SK-N-SH treated with all-trans-retinoic acid at 6 μM for 48 hours (cell line): Measurements from ENCODE around the gene MYO5B.
A peak's percentile ranks its signal among the peaks of the same experiment; 100 is the strongest.

Experiments
- ATAC-seq: fragments of 200-7000 bp; cut with Tn5 transposase; 3 replicates; pipeline ENCODE4 v1.9.1; 2020; ENCODE audit warnings: mild to moderate bottlenecking, moderate library complexity
- ARNTL ChIP-seq: fragments of 450-650 bp; formaldehyde crosslinking; IDR thresholded peaks from 2 replicates; pipeline ENCODE4 v1.5.0; 2020; ENCODE audit warnings: low read depth, mild to moderate bottlenecking, moderate library complexity, borderline replicate concordance
- BACH2 ChIP-seq: fragments of 250-450 bp; sonication (Bioruptor Pico); IDR thresholded peaks from 2 replicates; pipeline ENCODE4 v1.9.0; 2021; ENCODE audit warnings: mild to moderate bottlenecking, borderline replicate concordance
- CREB5 ChIP-seq: fragments of 250-450 bp; sonication (Bioruptor Pico); IDR thresholded peaks from 2 replicates; pipeline ENCODE4 v1.5.1; 2020; ENCODE audit warnings: low read depth, mild to moderate bottlenecking, moderate library complexity
- CSDC2 ChIP-seq: fragments of 250-450 bp; sonication (Bioruptor Pico); IDR thresholded peaks from 2 replicates; pipeline ENCODE4 v1.5.0; 2020; ENCODE audit warnings: mild to moderate bottlenecking, moderate library complexity
- CSRNP3 ChIP-seq: fragments of 250-450 bp; sonication (Bioruptor Pico); IDR thresholded peaks from 2 replicates; pipeline ENCODE4 v1.5.1; 2021; ENCODE audit warnings: mild to moderate bottlenecking, moderate library complexity
- ESRRG ChIP-seq: fragments of 250-450 bp; sonication (Bioruptor Pico); IDR thresholded peaks from 2 replicates; pipeline ENCODE4 v1.6.1; 2021; ENCODE audit warnings: mild to moderate bottlenecking
- GLIS3 ChIP-seq: fragments of 250-450 bp; sonication (Bioruptor Pico); IDR thresholded peaks from 2 replicates; pipeline ENCODE4 v1.5.0; 2020; ENCODE audit warnings: mild to moderate bottlenecking, moderate library complexity
- ISL1 ChIP-seq: fragments of 250-450 bp; sonication (Bioruptor Pico); IDR thresholded peaks from 2 replicates; pipeline ENCODE4 v2.1.2; 2022; ENCODE audit warnings: mild to moderate bottlenecking, moderate library complexity
- OSR1 ChIP-seq: fragments of 250-450 bp; sonication (Bioruptor Pico); IDR thresholded peaks from 2 replicates; pipeline ENCODE4 v1.8.0; 2022; ENCODE audit warnings: moderate library complexity, mild to moderate bottlenecking, inconsistent platforms
- PATZ1 ChIP-seq: fragments of 250-450 bp; sonication (Bioruptor Pico); IDR thresholded peaks from 2 replicates; pipeline ENCODE4 v1.8.0; 2020; ENCODE audit warnings: mild to moderate bottlenecking, moderate library complexity, borderline replicate concordance
- POU6F1 ChIP-seq: fragments of 250-450 bp; sonication (Bioruptor Pico); IDR thresholded peaks from 2 replicates; pipeline ENCODE4 v1.8.0; 2021; ENCODE audit warnings: low read depth, mild to moderate bottlenecking, moderate library complexity, borderline replicate concordance
- PPARA ChIP-seq: fragments of 250-450 bp; sonication (Bioruptor Pico); IDR thresholded peaks from 2 replicates; pipeline ENCODE4 v1.5.0; 2020; ENCODE audit warnings: mild to moderate bottlenecking, borderline replicate concordance
- RARB ChIP-seq: fragments of 250-450 bp; sonication (Bioruptor Pico); IDR thresholded peaks from 2 replicates; pipeline ENCODE4 v1.8.0; 2021; ENCODE audit warnings: mild to moderate bottlenecking, moderate library complexity
- SNAI2 ChIP-seq: fragments of 250-450 bp; sonication (Bioruptor Pico); IDR thresholded peaks from 2 replicates; pipeline ENCODE4 v1.5.0; 2020; ENCODE audit warnings: mild to moderate bottlenecking, moderate library complexity
- TCF4 ChIP-seq: fragments of 250-450 bp; sonication (Bioruptor Pico); IDR thresholded peaks from 2 replicates; pipeline ENCODE4 v1.8.0; 2021; ENCODE audit warnings: mild to moderate bottlenecking, moderate library complexity, borderline replicate concordance
- TOX ChIP-seq: fragments of 250-450 bp; sonication (Bioruptor Pico); IDR thresholded peaks from 2 replicates; pipeline ENCODE4 v1.8.0; 2021; ENCODE audit warnings: mild to moderate bottlenecking, moderate library complexity, borderline replicate concordance
- TSHZ2 ChIP-seq: fragments of 250-450 bp; sonication (Bioruptor Pico); IDR thresholded peaks from 2 replicates; pipeline ENCODE4 v1.5.0; 2020; ENCODE audit warnings: mild to moderate bottlenecking, moderate library complexity
- ZC3H10 ChIP-seq: fragments of 250-450 bp; sonication (Bioruptor Pico); IDR thresholded peaks from 2 replicates; pipeline ENCODE4 v1.5.1; 2021; ENCODE audit warnings: mild to moderate bottlenecking, moderate library complexity
- ZFP3 ChIP-seq: fragments of 250-450 bp; sonication (Bioruptor Pico); IDR thresholded peaks from 2 replicates; pipeline ENCODE4 v1.5.0; 2020; ENCODE audit warnings: mild to moderate bottlenecking, moderate library complexity
- ZFP30 ChIP-seq: fragments of 450-650 bp; formaldehyde crosslinking; IDR thresholded peaks from 2 replicates; pipeline ENCODE4 v1.5.0; 2022; ENCODE audit warnings: mild to moderate bottlenecking, moderate library complexity
- ZNF565 ChIP-seq: fragments of 450-650 bp; formaldehyde crosslinking; conservative IDR thresholded peaks from 2 replicates; pipeline ENCODE4 v1.5.0; 2020; ENCODE audit warnings: low read depth, mild to moderate bottlenecking, moderate library complexity
- ZNF70 ChIP-seq: fragments of 450-650 bp; formaldehyde crosslinking; IDR thresholded peaks from 2 replicates; pipeline ENCODE4 v1.5.0; 2020; ENCODE audit warnings: mild to moderate bottlenecking, moderate library complexity
- ZNF8 ChIP-seq: fragments of 450-650 bp; formaldehyde crosslinking; IDR thresholded peaks from 2 replicates; pipeline ENCODE4 v1.5.0; 2020; ENCODE audit warnings: mild to moderate bottlenecking, moderate library complexity

MYO5B gene

GRCh38 chr18:49935215-49935614 lies 259.7 kb downstream of the MYO5B start:
- ATAC-seq = no peak
- TF ChIP-seq ARNTL (CRISPR knock-in tag) (no peak), ISL1 (CRISPR knock-in tag) (no peak), ZNF565 (CRISPR knock-in tag) (no peak), TOX (CRISPR knock-in tag) (no peak), OSR1 (CRISPR knock-in tag) (no peak), ZNF70 (CRISPR knock-in tag) (no peak), ZFP3 (CRISPR knock-in tag) (no peak), ESRRG (CRISPR knock-in tag) (no peak), CSRNP3 (CRISPR knock-in tag) (no peak), RARB (CRISPR knock-in tag) (no peak), CREB5 (no peak)

- TF ChIP-seq ZNF8 (CRISPR knock-in tag) (no peak), SNAI2 (no peak), ESRRG (CRISPR knock-in tag) (no peak), TCF4 (CRISPR knock-in tag) (no peak), ZFP30 (no peak), RARB (CRISPR knock-in tag) (no peak), BACH2 (CRISPR knock-in tag) (no peak), PPARA (no peak), GLIS3 (CRISPR knock-in tag) (no peak), TOX (CRISPR knock-in tag) (no peak), CSRNP3 (CRISPR knock-in tag) (no peak), PATZ1 (CRISPR knock-in tag) (no peak), POU6F1 (no peak)
These were observed 260.5 kb downstream of the MYO5B start for GRCh38 chr18:49934457-49934856.

GRCh38 chr18:49933530-49934128 lies 261.3 kb downstream of the MYO5B start:
- TF ChIP-seq ZC3H10 (CRISPR knock-in tag) = no peak
- no peak for TF ChIP-seq TOX (CRISPR knock-in tag)
- no peak for TF ChIP-seq RARB (CRISPR knock-in tag)
- no peak for TF ChIP-seq BACH2 (CRISPR knock-in tag)
- TF ChIP-seq TSHZ2 = no peak
- no peak for TF ChIP-seq CSDC2 (CRISPR knock-in tag)
- TF ChIP-seq ZNF8 (CRISPR knock-in tag) = no peak
- no peak for TF ChIP-seq TCF4 (CRISPR knock-in tag)
- ATAC-seq = peak; percentile 85

More at GRCh38 chr18:49934457-49934856, 260.5 kb downstream of the MYO5B start:
- ATAC-seq = no peak; the same call in 2 of the 3 replicates
